Aorta (tissue), 5 donors: ENCODE measurements around the gene PRIMPOL. TPM values are rescaled to one million over a fixed set of nuclear protein-coding genes. Genes with fewer than 3 reads are reported as not detected.
"Not testable (repeated sequence)": the region's sequence is repeated elsewhere in the genome, so short reads cannot be mapped to it uniquely, and the experiment has no call there.

Experiments
- ATAC-seq: fragments of 200-7000 bp; cut with Tn5 transposase; one replicate; pipeline ENCODE4 v1.9.1; 2022; ENCODE audit warnings: moderate library complexity; ENCODE audit not compliant: low FRiP score
- DNase-seq, 2 donors: peaks; one replicate each; pipeline ENCODE4 v3.0.0-alpha.2; 2020
- H3K27ac ChIP-seq, 2 donors: one replicate each; pipeline ENCODE4 v1.5.1; 2013; ENCODE audit warnings: low read length in 2 of 2, mild to moderate bottlenecking in 2 of 2, moderate library complexity in 2 of 2, control low read depth in 1 of 2, inconsistent platforms in 1 of 2, low read depth in 1 of 2
- H3K27me3 ChIP-seq, 2 donors: one replicate each; pipeline ENCODE4 v1.6.1; 2013; ENCODE audit warnings: control low read depth in 1 of 2, low read length in 1 of 2, mild to moderate bottlenecking in 1 of 2, moderate library complexity in 1 of 2; ENCODE audit not compliant: insufficient read depth in 2 of 2, control insufficient read depth in 1 of 2
- H3K36me3 ChIP-seq, 2 donors: one replicate each; pipeline ENCODE4 v1.6.1; 2013; ENCODE audit warnings: control low read depth in 1 of 2, low read length in 1 of 2, mild to moderate bottlenecking in 1 of 2; ENCODE audit not compliant: insufficient read depth in 2 of 2, control insufficient read depth in 1 of 2
- H3K4me1 ChIP-seq, 2 donors: one replicate each; pipeline ENCODE4 v1.6.1; 2013; ENCODE audit warnings: low read length in 2 of 2, control low read depth in 1 of 2, mild to moderate bottlenecking in 1 of 2, moderate library complexity in 1 of 2; ENCODE audit not compliant: insufficient read depth in 2 of 2, control insufficient read depth in 1 of 2
- H3K4me3 ChIP-seq, 2 donors: one replicate each; pipeline ENCODE4 v1.5.1; 2013; ENCODE audit warnings: low read length in 2 of 2, control low read depth in 1 of 2, mild to moderate bottlenecking in 1 of 2
- H3K9me3 ChIP-seq: one replicate; pipeline ENCODE4 v1.6.1; 2013; ENCODE audit warnings: mild to moderate bottlenecking, low read length; ENCODE audit not compliant: control insufficient read depth
- WGBS, 2 donors: extraction: QIAGEN DNeasy Blood & Tissue Kit; methylation state at CpG; one replicate each; pipeline ENCODE4 v1.1.7; 2013; 5-methylcytosine and 5-hydroxymethylcytosine counted together
- intact Hi-C, 2 donors: fragments of 100-400 bp; cut with DNase I; formaldehyde crosslinking; loops; one replicate each; pipeline versions ENCODE4 v1.14.2 to v1.15.0; 2022
- long read RNA-seq, 2 donors: library from polyadenylated mRNA; unstranded; transcript quantifications; one replicate each; pipeline ENCODE4 v2.0.0, GENCODE V29; 2020 to 2021
- polyA plus RNA-seq, 2 donors: library from polyadenylated mRNA; stranded (reverse); fragments of 200-250 nt; gene quantifications; one replicate each; pipeline ENCODE4 v1.2.3, GENCODE V29; 2013
- total RNA-seq, 2 donors: library from RNA; stranded (reverse); fragmentation: NEBNext Ultra II Directional; extraction: Animal tissue kit (Norgen Biotek cat#: 25700); gene quantifications; one replicate each; pipeline ENCODE4 v1.2.1, GENCODE V29; 2021
- donor health status: healthy with polysubstance abuse.
- donor health status: Bipolar disorder and iron deficiency.
- donor health status: DM: no; HTN: no; CAD: no.
- donor health status: DM: no; HTN: no; CAD: no.
- donor health status: DM: yes; HTN: yes; CAD: no.

The PRIMPOL gene
- 10 to 100 TPM; 16.0 to 23.8 TPM for total RNA-seq
- 10 to 100 TPM; 31.9 to 33.7 TPM for polyA plus RNA-seq
- long read RNA-seq, donor 1, transcript PRIMPOL-209 (14 exons, 2,174 nt): minor isoform, 8 of 58 reads
- long read RNA-seq, donor 1, transcript PRIMPOL-201 (14 exons, 2,289 nt): major isoform, 29 of 58 reads
- long read RNA-seq, donor 1, transcript PRIMPOL-202 (14 exons, 2,168 nt): minor isoform, 6 of 58 reads
- long read RNA-seq, donor 1, partial matches to known transcripts: 5 of 58 reads
- long read RNA-seq, donor 1, other reads (novel, unspliced or antisense): 9 of 58 reads
- long read RNA-seq, donor 2, partial matches to known transcripts: 2 of 12 reads
- long read RNA-seq, donor 2, other reads (novel, unspliced or antisense): 7 of 12 reads

DNA sequence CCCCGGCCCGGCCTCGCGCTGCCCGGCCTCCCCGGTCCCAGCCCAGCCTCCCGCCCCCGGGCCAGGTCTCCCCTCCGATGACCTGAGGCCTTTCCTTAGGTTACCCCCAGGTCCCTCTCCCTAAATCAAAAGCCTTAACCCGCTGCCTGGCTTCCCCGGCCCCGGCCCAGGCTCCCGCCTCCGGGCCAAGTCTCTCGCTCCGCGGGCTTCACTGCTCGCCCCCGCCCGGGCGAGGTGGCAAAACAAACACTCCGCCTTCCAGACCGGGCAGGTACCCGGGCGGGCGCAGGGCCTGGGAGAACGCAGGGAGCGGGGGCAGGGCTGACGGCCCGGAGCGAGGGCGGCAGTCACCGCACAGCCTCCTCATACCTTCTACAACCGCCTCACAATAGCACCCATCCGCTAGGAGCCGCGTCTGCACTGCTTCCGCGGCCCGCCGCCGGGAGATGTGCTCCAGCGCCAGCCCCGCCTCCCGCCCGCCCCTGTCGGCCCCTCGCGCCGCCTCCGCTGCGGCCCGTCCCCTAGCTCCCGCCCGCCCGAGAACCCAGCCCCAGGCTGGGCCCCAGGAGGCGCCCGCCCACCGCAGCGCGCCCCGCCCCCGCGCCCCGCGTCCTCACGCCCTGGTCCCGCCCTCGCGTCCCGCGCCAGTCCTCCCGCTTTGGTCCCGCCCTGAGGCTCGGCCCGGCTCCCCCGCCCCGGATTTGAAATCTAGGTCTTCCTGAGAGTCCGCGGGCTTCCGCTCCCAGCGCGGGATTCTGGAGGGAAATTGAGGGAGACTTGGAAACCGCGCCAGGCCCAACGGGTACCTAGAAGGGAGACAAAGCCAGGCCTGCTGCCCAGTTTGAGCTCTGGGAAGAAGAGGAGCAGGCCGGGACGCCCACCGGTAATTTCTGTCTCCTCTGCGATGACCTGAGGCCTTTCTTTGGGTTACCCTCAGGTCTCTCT is at the start of gene PRIMPOL, which contains the start of gene CASP3:
Gene PRIMPOL, plus strand, starts transcription at position 713 of the 945 bp plus-strand sequence. CDS start 7,403 bp downstream, outside the sequence.
Gene CASP3, minus strand, starts transcription at position 422 of the 945 bp plus-strand sequence. CDS start 10,994 bp downstream, outside the sequence.
- Histone ChIP-seq H3K4me3 (peak within 1 kb of the TSS; percentile 77 to 93), H3K4me1 (peaks cover 0 to 4% of the 10 kb centered on the region in 2 donors), H3K27me3 (no peaks in the 10 kb centered on the region), H3K27ac (peak within 1 kb of the TSS; percentile 95 to 97), H3K9me3 (no peaks in the 10 kb centered on the region), H3K36me3 (no peaks in the 10 kb centered on the region)
- peak; percentile 98 for ATAC-seq
- 1% methylated on average over 73 to 90 of the region's 90 CpGs for WGBS, 2 donors
- intact Hi-C loops: loop anchor here (2.0 to 10.0 kb wide), 5 partner anchors 83 to 177 kb away; partner anchors contain the start of genes IRF2 (in 2 of the 2) and CENPU (in 1 of the 2)
- DNase-seq: peak; percentile 98 to 99

DNA sequence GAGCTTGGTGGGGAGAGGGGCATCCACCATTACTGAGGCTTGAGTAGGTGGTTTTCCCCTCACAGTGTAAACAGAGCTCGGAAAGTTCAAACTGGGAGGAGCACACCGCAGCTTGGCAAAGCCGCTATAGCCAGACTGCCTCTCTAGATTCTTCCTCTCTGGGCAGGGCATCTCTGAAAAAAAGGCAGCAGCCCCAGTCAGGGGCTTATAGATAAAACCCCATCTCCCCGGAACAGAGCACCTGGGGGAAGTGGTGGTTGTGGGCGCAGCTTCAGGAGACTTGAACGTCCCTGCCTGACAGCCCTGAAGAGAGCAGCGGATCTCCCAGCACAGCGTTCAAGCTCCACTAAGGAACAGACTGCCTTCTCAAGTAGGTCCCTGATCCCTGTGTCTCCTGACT is 48.6 kb upstream of the PRIMPOL start:
- DNase-seq, H3K9me3 ChIP-seq, ATAC-seq, H3K36me3 ChIP-seq, H3K4me1 ChIP-seq, H3K4me3 ChIP-seq, intact Hi-C loops, H3K27me3 ChIP-seq, H3K27ac ChIP-seq: not testable (repeated sequence)
- 87 to 91% methylated on average over 8 of the region's 8 CpGs for WGBS, 2 donors

GRCh38 chr4:184602857-184603256 is 46.7 kb upstream of the PRIMPOL start:
- ATAC-seq, H3K27me3 ChIP-seq, H3K9me3 ChIP-seq, intact Hi-C loops, H3K36me3 ChIP-seq, H3K4me1 ChIP-seq, H3K4me3 ChIP-seq, H3K27ac ChIP-seq, DNase-seq: not testable (repeated sequence)
- WGBS, 2 donors: 0% methylated on average over 1 of the region's 1 CpG

GRCh38 chr4:184607429-184607828 is 42.1 kb upstream of the PRIMPOL start:
- 92 to 95% methylated on average over 2 of the region's 2 CpGs for WGBS, 2 donors
- H3K9me3 ChIP-seq, DNase-seq, intact Hi-C loops, H3K36me3 ChIP-seq, ATAC-seq, H3K27ac ChIP-seq, H3K27me3 ChIP-seq, H3K4me3 ChIP-seq, H3K4me1 ChIP-seq: not testable (repeated sequence)

- 83 to 84% methylated on average over 3 of the region's 3 CpGs for whole genome bisulfite sequencing, 2 donors
- Histone ChIP-seq H3K4me3 (no peak overlapping the region), H3K27ac (no peak overlapping the region), H3K36me3 (no peaks in the 10 kb centered on the region), H3K9me3 (no peaks in the 10 kb centered on the region), H3K27me3 (no peaks in the 10 kb centered on the region), H3K4me1 (no peaks in the 10 kb centered on the region)
- intact Hi-C loops: no loop called here
- DNase-seq: no peak
- no peak for ATAC-seq
Measured at GRCh38 chr4:184612074-184612473, 37.5 kb upstream of the PRIMPOL start.

DNA sequence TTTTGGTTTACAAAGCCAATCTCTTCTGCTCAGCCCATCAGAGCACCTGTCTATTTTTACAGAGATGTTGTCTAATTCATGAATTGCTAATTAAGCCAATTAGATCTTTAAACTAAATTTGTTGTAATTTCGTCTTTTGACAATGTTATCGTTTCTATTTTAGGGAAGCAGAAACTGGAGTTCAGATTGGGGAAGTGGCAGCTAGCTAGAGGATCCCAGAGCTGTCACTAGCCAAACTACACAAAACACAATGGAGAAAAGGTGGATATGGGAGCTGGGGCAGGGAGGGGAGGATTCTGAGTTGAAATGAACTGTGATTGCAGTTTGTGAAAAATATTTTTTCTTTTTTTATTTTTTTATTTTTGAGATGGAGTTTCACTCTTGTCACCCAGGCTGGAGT is 36.1 kb upstream of the PRIMPOL start:
- Histone ChIP-seq H3K27ac (no peak overlapping the region), H3K4me3 (no peak overlapping the region), H3K4me1 (no peaks in the 10 kb centered on the region), H3K9me3 (no peaks in the 10 kb centered on the region), H3K27me3 (no peaks in the 10 kb centered on the region), H3K36me3 (no peaks in the 10 kb centered on the region)
- intact Hi-C loops: no loop called here
- no peak for DNase-seq
- 72 to 86% methylated on average over 2 of the region's 2 CpGs for WGBS, 2 donors
- no peak for ATAC-seq

DNA sequence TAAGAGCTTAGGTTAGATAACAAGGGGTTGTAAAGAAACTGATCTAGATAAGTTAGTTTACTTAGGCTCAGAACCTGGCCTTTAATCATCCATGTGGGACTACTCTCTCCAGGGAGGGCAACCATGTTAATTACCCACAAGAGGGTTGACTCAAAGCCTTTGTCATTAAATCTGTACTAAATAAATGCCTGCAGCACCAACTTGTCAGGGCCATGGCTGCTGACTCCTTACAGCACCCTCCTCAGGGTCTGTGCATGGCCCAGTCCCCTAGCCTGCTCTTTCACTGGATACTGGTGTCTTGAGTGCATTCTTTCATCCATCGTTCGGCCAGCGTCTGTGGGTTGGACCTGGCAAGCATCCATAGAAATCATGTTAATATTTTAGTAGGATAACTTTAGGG is 35.0 kb upstream of the PRIMPOL start:
- Histone ChIP-seq H3K27me3 (no peaks in the 10 kb centered on the region), H3K27ac (no peak overlapping the region), H3K9me3 (no peaks in the 10 kb centered on the region), H3K36me3 (no peaks in the 10 kb centered on the region), H3K4me3 (no peak overlapping the region), H3K4me1 (no peaks in the 10 kb centered on the region)
- intact Hi-C loops: no loop called here
- DNase-seq (no peak), ATAC-seq (no peak)
- 80 to 89% methylated on average over 3 of the region's 3 CpGs for WGBS, 2 donors

GRCh38 chr4:184616168-184616567 is 33.4 kb upstream of the PRIMPOL start:
- H3K27ac ChIP-seq, DNase-seq, intact Hi-C loops, ATAC-seq, H3K36me3 ChIP-seq, H3K27me3 ChIP-seq, H3K4me1 ChIP-seq, H3K4me3 ChIP-seq, H3K9me3 ChIP-seq: not testable (repeated sequence)
- WGBS, 2 donors: 85 to 90% methylated on average over 2 of the region's 2 CpGs
